ENCODE data around the gene ACSM6. TPM values are rescaled to one million over a fixed set of nuclear protein-coding genes. Genes with fewer than 3 reads are reported as not detected.

The ACSM6 gene
- total RNA-seq, 1 donor from 2014 or later = not detected

DNA sequence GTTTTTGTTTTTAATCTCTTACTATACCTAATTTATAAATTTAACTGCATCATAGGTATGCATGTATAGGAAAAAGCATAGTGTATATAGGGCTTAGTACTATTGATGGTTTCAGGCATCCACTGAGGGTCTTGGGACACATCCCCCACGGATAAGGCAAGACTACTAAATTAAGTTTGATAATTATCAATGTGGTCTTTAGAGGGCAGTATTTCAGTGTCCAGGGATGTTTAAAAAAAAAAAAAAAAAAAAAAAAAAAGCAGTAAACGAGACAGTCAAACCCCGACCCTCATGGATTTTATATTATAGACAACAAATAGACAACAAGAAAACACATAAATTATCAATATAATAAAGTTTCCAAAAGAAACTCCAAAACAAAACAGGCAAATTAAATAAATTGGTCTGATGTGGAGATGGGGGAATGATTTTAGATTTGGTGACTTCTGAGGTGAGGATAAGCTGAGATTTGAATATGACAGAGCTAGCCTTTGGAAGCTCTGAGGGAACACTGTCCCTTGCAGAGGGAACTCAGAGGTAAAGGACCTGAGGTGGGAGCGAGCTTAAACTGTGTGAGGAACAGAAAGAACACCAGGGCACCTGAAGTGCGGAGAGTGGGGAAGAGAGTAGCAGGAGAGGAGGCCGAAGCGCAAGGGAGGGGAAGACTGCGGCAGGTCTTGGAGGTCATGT is 14.8 kb downstream of the ACSM6 start:
- TF ChIP-seq, protein P1, sequence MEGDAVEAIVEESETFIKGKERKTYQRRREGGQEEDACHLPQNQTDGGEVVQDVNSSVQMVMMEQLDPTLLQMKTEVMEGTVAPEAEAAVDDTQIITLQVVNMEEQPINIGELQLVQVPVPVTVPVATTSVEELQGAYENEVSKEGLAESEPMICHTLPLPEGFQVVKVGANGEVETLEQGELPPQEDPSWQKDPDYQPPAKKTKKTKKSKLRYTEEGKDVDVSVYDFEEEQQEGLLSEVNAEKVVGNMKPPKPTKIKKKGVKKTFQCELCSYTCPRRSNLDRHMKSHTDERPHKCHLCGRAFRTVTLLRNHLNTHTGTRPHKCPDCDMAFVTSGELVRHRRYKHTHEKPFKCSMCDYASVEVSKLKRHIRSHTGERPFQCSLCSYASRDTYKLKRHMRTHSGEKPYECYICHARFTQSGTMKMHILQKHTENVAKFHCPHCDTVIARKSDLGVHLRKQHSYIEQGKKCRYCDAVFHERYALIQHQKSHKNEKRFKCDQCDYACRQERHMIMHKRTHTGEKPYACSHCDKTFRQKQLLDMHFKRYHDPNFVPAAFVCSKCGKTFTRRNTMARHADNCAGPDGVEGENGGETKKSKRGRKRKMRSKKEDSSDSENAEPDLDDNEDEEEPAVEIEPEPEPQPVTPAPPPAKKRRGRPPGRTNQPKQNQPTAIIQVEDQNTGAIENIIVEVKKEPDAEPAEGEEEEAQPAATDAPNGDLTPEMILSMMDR (IDR thresholded peaks at IDR 0.05; ENCODE audit: unreplicated experiment) = peak; percentile 40
- Mint-ChIP-seq H3K4me1 (no peaks in the 10 kb centered on the region), H3K9me3 (peaks cover 5% of the 10 kb centered on the region), H3K36me3 (peaks cover 11% of the 10 kb centered on the region), H3K27ac (no peak overlapping the region), H3K4me3 (no peak overlapping the region), H3K27me3 (ENCODE audit: low read depth) (no peaks in the 10 kb centered on the region)
- no peak for DNase-seq (ENCODE audit: low spot score in 2 of 2, unreplicated experiment in 2 of 2)

DNA sequence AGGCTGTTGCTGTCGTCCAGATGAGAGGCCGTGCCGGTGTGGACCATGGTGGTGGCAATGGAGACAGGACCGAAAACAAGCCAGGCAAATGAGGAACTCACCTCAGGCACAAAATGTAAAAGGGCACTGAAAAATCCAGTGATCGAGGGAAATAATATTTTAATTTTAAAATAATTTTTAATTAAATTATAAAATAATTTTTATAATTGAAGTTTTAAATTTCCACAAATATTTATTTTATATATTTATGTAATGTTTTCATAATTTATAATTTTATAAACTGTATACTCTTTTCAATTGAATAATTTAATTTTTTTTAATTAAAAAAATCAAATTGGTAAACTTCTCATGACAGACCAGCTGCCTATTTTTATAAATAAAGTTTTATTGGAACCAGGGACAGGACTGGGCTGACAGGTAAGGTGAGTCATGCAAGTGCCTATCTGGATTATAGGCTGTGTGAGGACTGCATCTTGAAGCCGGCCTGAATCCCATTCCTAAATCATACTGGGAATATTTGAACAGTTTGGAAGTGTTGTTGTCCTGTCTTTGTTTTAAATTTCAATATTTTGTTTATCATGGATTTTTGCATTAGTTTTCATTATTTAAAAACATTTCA is 15.6 kb downstream of the ACSM6 start:
- Mint-ChIP-seq H3K27ac (no peak overlapping the region), H3K27me3 (ENCODE audit: low read depth) (no peaks in the 10 kb centered on the region), H3K4me1 (peaks cover 6% of the 10 kb centered on the region), H3K9me3 (peaks cover 5% of the 10 kb centered on the region), H3K36me3 (peaks cover 7% of the 10 kb centered on the region), H3K4me3 (no peak overlapping the region)
- DNase-seq (ENCODE audit: low spot score in 2 of 2, unreplicated experiment in 2 of 2) = no peak
- TF ChIP-seq, protein P1 (IDR thresholded peaks at IDR 0.05; ENCODE audit: unreplicated experiment) = no peak

DNA sequence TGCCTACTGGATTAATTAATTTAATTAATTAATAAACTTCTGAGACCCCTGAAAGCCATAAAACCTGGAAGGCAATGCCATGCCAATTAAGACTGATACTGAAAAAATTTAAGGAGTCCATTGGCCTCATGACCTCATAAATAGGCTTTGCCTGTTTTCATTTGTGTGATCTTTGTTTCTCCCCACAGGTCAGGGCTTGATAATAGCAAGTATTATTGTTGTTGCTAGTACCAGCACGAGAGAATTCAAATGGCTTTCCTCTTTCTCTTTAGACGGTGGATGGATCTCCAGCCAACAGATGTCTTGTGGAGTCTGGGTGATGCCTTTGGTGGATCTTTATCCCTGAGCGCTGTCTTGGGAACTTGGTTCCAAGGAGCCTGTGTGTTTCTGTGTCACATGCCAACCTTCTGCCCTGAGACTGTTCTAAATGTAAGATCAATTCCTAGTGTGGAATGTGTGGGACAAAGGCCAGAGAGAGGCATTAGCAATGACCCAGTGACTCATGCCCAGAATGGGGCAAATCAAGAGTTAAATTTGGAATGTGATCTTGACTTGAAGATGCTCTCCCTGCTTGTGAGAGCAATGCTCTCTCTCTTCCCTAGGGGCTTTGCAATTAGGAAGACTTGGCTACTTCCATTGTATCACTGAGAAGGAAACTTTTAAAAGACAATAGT is 17.7 kb downstream of the ACSM6 start:
- peaks cover 9% of the 10 kb centered on the region for H3K4me1 Mint-ChIP-seq
- DNase-seq (ENCODE audit: low spot score in 2 of 2, unreplicated experiment in 2 of 2) = no peak
- H3K9me3 Mint-ChIP-seq = peaks cover 8% of the 10 kb centered on the region
- no peak overlapping the region for H3K27ac Mint-ChIP-seq
- H3K36me3 Mint-ChIP-seq = peaks cover 14% of the 10 kb centered on the region
- TF ChIP-seq, protein P1 (IDR thresholded peaks at IDR 0.05; ENCODE audit: unreplicated experiment) = no peak
- no peak overlapping the region for H3K4me3 Mint-ChIP-seq
- H3K27me3 Mint-ChIP-seq (ENCODE audit: low read depth) = no peaks in the 10 kb centered on the region

DNA sequence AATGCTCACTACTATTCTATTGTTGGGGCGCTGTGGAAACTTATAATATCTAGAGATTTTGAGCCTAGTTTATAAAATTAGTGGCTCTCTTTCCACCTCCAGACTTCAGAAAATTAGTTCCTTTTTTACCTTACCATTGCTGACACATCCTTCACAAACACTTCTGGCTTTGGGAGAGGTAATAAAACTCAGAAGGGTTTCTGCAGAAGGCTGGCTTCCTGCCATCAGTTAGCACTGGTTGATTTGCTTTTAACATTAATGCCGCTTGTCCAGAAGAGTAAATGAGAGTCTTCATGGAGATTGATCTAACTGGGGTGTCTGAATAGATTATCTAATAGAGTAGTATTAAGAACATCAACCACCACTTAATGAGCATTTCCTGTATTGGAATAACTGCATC is 20.3 kb downstream of the ACSM6 start:
- H3K4me1 Mint-ChIP-seq = peaks cover 9% of the 10 kb centered on the region

DNA sequence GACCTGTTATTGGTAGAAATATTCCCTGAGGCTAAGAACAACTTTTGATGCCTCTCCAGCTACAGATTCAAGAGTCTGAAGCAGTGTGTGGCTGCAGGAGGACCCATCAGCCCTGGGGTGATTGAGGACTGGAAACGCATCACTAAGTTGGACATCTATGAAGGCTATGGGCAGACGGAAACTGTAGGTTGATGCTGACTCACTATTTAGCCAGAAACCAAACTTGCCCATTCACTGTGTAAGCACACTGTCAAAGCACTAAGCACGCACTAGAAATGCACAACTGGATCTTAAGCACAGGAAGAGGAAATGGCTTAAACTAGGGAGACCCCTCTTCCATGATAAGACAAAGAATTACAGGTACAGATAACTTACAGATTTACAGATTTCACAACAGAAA is 20.8 kb downstream of the ACSM6 start:
- peaks cover 20% of the 10 kb centered on the region for H3K36me3 Mint-ChIP-seq
- H3K4me3 Mint-ChIP-seq = no peak overlapping the region
- H3K27ac Mint-ChIP-seq = no peak overlapping the region
- H3K9me3 Mint-ChIP-seq = peaks cover 9% of the 10 kb centered on the region
- H3K4me1 Mint-ChIP-seq = peaks cover 9% of the 10 kb centered on the region
- TF ChIP-seq, protein P1 (IDR thresholded peaks at IDR 0.05; ENCODE audit: unreplicated experiment) = no peak
- no peaks in the 10 kb centered on the region for H3K27me3 Mint-ChIP-seq (ENCODE audit: low read depth)
- DNase-seq (ENCODE audit: low spot score in 2 of 2, unreplicated experiment in 2 of 2) = no peak

More for the DNA sequence above, 20.3 kb downstream of the ACSM6 start:
- H3K27me3 Mint-ChIP-seq (ENCODE audit: low read depth) = no peaks in the 10 kb centered on the region
- peaks cover 16% of the 10 kb centered on the region for H3K36me3 Mint-ChIP-seq
- H3K27ac Mint-ChIP-seq = no peak overlapping the region
- TF ChIP-seq, protein P1 (IDR thresholded peaks at IDR 0.05; ENCODE audit: unreplicated experiment) = no peak
- H3K4me3 Mint-ChIP-seq = no peak overlapping the region
- DNase-seq (ENCODE audit: low spot score in 2 of 2, unreplicated experiment in 2 of 2) = no peak
- peaks cover 9% of the 10 kb centered on the region for H3K9me3 Mint-ChIP-seq

Measured in mesothelial cell of epicardium (in vitro differentiated cells).